Uterus (tissue), 2 donors: ENCODE results near the gene SNRPD3.
"Not testable (repeated sequence)": the region's sequence is repeated elsewhere in the genome, so short reads cannot be mapped to it uniquely, and the experiment has no call there.

Experiments used
- CTCF ChIP-seq, 4 experiments: fragments of 200-600 bp in 2 of 4; fragments of 450-650 bp in 2 of 4; sonication (generic) in 2 of 4; IDR thresholded peaks; one replicate each; pipeline ENCODE4 v1.5.1; 2016 to 2019; ENCODE audit warnings: antibody characterized with exemption in 4 of 4, mild to moderate bottlenecking in 2 of 4, moderate library complexity in 1 of 4
- POLR2A ChIP-seq, 2 donors: fragments of 450-650 bp; IDR thresholded peaks; one replicate each; pipeline ENCODE4 v1.6.1; 2016; ENCODE audit warnings: antibody characterized with exemption in 2 of 2, mild to moderate bottlenecking in 1 of 2, moderate library complexity in 1 of 2

DNA sequence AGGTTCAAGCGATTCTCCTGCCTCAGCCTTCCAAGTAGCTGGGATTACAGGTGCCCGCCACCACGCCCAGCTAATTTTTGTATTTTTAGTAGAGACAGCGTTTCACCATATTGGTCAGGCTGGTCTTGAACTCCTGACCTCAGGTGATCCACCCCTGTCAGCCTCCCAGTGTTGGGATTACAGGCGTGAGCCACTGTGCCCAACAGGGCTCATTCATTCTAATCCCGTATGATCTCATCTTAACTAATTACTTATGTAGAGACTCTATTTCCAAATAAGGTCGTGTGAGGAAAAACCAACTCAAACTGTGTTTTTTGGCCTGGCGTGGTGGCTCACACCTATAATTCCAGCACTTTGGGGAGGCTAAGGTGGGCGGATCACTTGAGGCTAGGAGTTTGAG is 41.3 kb downstream of the SNRPD3 start:
- not testable (repeated sequence) for TF ChIP-seq CTCF, POLR2A (IDR thresholded peaks at IDR 0.05)
